ENCODE results near the gene SBK2.
"Not testable (repeated sequence)": the region's sequence is repeated elsewhere in the genome, so short reads cannot be mapped to it uniquely, and the experiment has no call there.

The SBK2 gene

DNA sequence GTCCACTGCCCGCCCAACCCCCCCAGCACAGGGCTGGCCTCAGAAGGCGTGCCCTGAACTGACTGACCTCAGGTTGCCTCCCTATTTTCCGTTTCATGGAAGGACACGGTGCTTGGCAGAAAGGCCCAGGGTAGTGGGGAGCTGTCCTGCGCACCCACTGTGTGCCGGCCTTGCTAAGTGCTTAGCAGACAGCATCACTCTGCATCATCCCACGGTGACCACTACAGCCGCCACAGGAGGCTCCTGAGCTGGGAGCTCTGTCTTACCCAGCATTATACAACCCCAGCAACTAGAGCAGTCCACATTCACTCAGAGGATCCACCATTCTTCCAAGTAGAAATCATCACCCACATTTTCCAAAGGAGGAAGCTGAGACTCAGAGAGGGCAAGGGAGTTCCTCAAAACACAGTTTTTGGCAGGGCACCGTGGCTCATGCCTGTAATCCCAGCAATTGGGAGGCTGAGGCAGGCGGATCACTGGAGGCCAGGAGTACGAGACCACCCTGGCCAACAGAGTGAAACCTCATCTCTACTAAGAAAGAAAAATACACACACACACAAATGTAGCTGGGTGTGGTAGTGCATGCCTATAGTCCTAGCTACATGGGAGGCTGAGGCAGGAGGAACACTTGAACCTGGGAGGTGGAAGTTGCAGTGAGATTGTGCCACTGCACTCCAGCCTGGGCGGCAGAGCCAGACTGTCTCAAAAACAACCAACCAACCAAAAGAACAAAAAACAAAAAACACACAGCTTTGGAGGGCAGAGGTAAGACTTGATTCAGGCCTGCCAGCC is 1.6 kb downstream of the SBK2 start:
- no peak overlapping the region for H3K4me3 ChIP-seq (ENCODE audit: insufficient read depth, low read length, poor library complexity, severe bottlenecking)
- H3K9me2 ChIP-seq (replicated peaks; ENCODE audit: insufficient read depth, low read length): no peaks in the 10 kb centered on the region
- no peaks in the 10 kb centered on the region for H3K79me2 ChIP-seq (ENCODE audit: insufficient read depth, low read length)
- no peak overlapping the region for H2AFZ ChIP-seq (ENCODE audit: low read depth, low read length, severe bottlenecking)
- TF ChIP-seq, protein P1, sequence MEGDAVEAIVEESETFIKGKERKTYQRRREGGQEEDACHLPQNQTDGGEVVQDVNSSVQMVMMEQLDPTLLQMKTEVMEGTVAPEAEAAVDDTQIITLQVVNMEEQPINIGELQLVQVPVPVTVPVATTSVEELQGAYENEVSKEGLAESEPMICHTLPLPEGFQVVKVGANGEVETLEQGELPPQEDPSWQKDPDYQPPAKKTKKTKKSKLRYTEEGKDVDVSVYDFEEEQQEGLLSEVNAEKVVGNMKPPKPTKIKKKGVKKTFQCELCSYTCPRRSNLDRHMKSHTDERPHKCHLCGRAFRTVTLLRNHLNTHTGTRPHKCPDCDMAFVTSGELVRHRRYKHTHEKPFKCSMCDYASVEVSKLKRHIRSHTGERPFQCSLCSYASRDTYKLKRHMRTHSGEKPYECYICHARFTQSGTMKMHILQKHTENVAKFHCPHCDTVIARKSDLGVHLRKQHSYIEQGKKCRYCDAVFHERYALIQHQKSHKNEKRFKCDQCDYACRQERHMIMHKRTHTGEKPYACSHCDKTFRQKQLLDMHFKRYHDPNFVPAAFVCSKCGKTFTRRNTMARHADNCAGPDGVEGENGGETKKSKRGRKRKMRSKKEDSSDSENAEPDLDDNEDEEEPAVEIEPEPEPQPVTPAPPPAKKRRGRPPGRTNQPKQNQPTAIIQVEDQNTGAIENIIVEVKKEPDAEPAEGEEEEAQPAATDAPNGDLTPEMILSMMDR (IDR thresholded peaks at IDR 0.05; ENCODE audit: insufficient read depth, low read length, poor library complexity, severe bottlenecking): no peak
- TF ChIP-seq EZH2phosphoT487 (conservative IDR thresholded peaks at IDR 0.05; ENCODE audit: low read length): no peak
- H3K9me3 ChIP-seq (ENCODE audit: insufficient read depth, low read length): no peaks in the 10 kb centered on the region
- no peak overlapping the region for H3K4me2 ChIP-seq (ENCODE audit: low read depth, low read length, poor library complexity, severe bottlenecking)
- no peaks in the 10 kb centered on the region for H4K20me1 ChIP-seq (ENCODE audit: low read depth, low read length)
- no peak overlapping the region for H3K9ac ChIP-seq (ENCODE audit: low read length)
- no peaks in the 10 kb centered on the region for H3K27me3 ChIP-seq (ENCODE audit: low read length)
- no peak overlapping the region for H3K27ac ChIP-seq (ENCODE audit: low read depth, low read length)
- no peaks in the 10 kb centered on the region for H3F3A ChIP-seq (ENCODE audit: insufficient read depth)
- no peaks in the 10 kb centered on the region for H3K36me3 ChIP-seq (ENCODE audit: low read length)

DNA sequence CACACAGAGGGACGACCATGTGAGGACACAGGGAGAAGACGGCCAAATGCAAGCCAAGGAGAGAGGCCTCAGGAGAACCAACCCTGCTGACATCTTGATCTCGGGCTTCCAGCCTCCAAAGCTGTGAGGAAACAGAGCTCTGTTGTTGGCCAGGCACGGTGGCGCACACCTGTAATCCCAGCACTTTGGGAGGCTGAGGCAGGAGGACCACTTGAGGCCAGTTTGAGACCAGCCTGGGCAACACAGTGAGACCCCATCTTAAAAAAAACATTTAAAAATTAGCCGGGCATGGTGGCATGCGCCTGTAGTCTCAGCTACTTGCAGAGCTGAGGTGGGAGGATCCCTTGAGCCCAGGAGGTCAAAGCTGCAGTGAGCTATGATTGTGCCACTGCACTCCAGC is 2.7 kb downstream of the SBK2 start:
- H4K20me1 ChIP-seq (ENCODE audit: low read depth, low read length); H3K9me2 ChIP-seq (replicated peaks; ENCODE audit: insufficient read depth, low read length); H3K79me2 ChIP-seq (ENCODE audit: insufficient read depth, low read length); H3K27me3 ChIP-seq (ENCODE audit: low read length); H3K9ac ChIP-seq (ENCODE audit: low read length); H3K9me3 ChIP-seq (ENCODE audit: insufficient read depth, low read length); H3F3A ChIP-seq (ENCODE audit: insufficient read depth); H3K4me2 ChIP-seq (ENCODE audit: low read depth, low read length, poor library complexity, severe bottlenecking); H2AFZ ChIP-seq (ENCODE audit: low read depth, low read length, severe bottlenecking); H3K36me3 ChIP-seq (ENCODE audit: low read length); H3K4me3 ChIP-seq (ENCODE audit: insufficient read depth, low read length, poor library complexity, severe bottlenecking); H3K27ac ChIP-seq (ENCODE audit: low read depth, low read length): not testable (repeated sequence)

DNA sequence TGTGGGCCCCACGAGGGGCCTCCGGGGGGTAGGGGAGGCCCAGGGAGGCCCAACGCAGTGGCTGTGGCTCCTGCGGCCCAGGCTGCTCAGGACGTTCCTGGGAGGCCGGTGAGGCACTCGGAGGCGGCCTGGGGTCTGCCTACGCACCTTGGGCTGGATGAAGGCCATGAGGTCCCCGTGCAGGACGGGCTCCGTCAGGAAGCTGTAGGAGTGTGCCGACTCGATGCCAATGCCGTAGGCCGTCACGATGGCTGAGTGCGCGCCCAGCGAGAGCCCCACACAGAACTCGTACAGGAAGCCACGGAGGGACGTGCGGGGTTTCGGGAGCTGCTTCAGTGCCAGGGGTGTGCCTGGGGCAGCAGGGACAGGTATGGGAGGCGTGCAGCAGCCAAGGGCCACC is 5.9 kb downstream of the SBK2 start:
- no peaks in the 10 kb centered on the region for H3K27me3 ChIP-seq (ENCODE audit: low read length)
- no peak overlapping the region for H3K27ac ChIP-seq (ENCODE audit: low read depth, low read length)
- no peaks in the 10 kb centered on the region for H4K20me1 ChIP-seq (ENCODE audit: low read depth, low read length)
- no peak overlapping the region for H3K4me2 ChIP-seq (ENCODE audit: low read depth, low read length, poor library complexity, severe bottlenecking)
- no peak overlapping the region for H3K9ac ChIP-seq (ENCODE audit: low read length)
- TF ChIP-seq EZH2phosphoT487 (conservative IDR thresholded peaks at IDR 0.05; ENCODE audit: low read length): no peak
- TF ChIP-seq, protein P1 (IDR thresholded peaks at IDR 0.05; ENCODE audit: insufficient read depth, low read length, poor library complexity, severe bottlenecking): no peak
- H3K9me3 ChIP-seq (ENCODE audit: insufficient read depth, low read length): no peaks in the 10 kb centered on the region
- H3F3A ChIP-seq (ENCODE audit: insufficient read depth): no peaks in the 10 kb centered on the region
- no peaks in the 10 kb centered on the region for H3K36me3 ChIP-seq (ENCODE audit: low read length)
- no peaks in the 10 kb centered on the region for H3K9me2 ChIP-seq (replicated peaks; ENCODE audit: insufficient read depth, low read length)
- no peaks in the 10 kb centered on the region for H3K79me2 ChIP-seq (ENCODE audit: insufficient read depth, low read length)
- no peak overlapping the region for H2AFZ ChIP-seq (ENCODE audit: low read depth, low read length, severe bottlenecking)
- no peak overlapping the region for H3K4me3 ChIP-seq (ENCODE audit: insufficient read depth, low read length, poor library complexity, severe bottlenecking)

DNA sequence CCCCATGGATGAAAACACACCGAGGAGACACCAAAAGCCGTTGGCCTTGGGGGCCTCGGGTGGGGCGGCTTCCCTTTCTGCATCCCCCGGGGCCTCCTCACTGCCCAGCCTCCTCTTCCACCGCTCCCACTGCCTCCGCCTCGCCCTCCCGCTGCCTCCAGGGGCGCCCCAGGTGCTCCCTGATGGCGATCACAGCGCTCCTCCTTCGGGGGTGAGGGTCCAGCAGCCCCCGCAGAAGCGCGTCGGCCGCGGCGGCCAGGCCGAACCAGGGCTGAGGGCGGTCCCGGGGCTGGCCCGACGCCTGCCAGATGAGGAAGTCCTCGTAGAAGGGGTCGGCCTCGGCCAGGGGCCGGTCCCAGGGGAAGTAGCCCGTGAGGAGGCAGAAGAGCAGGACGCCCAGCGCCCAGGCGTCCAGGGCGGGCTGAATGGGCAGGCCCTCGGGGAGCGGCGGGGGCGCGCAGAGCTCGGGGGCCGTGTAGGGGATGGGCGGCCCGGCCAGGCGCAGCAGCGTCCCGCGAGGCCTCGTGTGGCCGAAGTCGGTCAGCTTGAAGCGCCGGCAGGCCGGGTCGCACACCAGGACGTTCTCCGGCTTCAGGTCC is 7.2 kb downstream of the SBK2 start:
- no peaks in the 10 kb centered on the region for H3F3A ChIP-seq (ENCODE audit: insufficient read depth)
- H3K27ac ChIP-seq (ENCODE audit: low read depth, low read length): no peak overlapping the region
- no peak overlapping the region for H3K9ac ChIP-seq (ENCODE audit: low read length)
- H2AFZ ChIP-seq (ENCODE audit: low read depth, low read length, severe bottlenecking): no peak overlapping the region
- no peaks in the 10 kb centered on the region for H3K79me2 ChIP-seq (ENCODE audit: insufficient read depth, low read length)
- no peaks in the 10 kb centered on the region for H3K36me3 ChIP-seq (ENCODE audit: low read length)
- H3K9me2 ChIP-seq (replicated peaks; ENCODE audit: insufficient read depth, low read length): no peaks in the 10 kb centered on the region
- no peaks in the 10 kb centered on the region for H4K20me1 ChIP-seq (ENCODE audit: low read depth, low read length)
- no peaks in the 10 kb centered on the region for H3K9me3 ChIP-seq (ENCODE audit: insufficient read depth, low read length)
- no peaks in the 10 kb centered on the region for H3K27me3 ChIP-seq (ENCODE audit: low read length)
- no peak overlapping the region for H3K4me3 ChIP-seq (ENCODE audit: insufficient read depth, low read length, poor library complexity, severe bottlenecking)
- TF ChIP-seq, protein P1 (IDR thresholded peaks at IDR 0.05; ENCODE audit: insufficient read depth, low read length, poor library complexity, severe bottlenecking): no peak
- TF ChIP-seq EZH2phosphoT487 (conservative IDR thresholded peaks at IDR 0.05; ENCODE audit: low read length): no peak
- H3K4me2 ChIP-seq (ENCODE audit: low read depth, low read length, poor library complexity, severe bottlenecking): no peak overlapping the region
